HL-60 (cell line): ENCODE data around the gene ANKAR.
A peak's percentile ranks its signal among the peaks of the same experiment; 100 is the strongest.
"Not testable (repeated sequence)": the region's sequence is repeated elsewhere in the genome, so short reads cannot be mapped to it uniquely, and the experiment has no call there.

Experiments used
- DNase-seq, 2 experiments: peaks; one replicate each; pipeline ENCODE4 v3.0.0-alpha.2; 2010 to 2020; ENCODE audit warnings: low read depth in 1 of 2, low spot score in 1 of 2
- H3K27ac ChIP-seq: fragments of 250-450 bp; sonication (Bioruptor Pico); replicated peaks from 2 replicates; pipeline ENCODE4 v1.5.1; 2020; ENCODE audit warnings: mild to moderate bottlenecking, moderate library complexity
- H3K27me3 ChIP-seq: fragments of 250-450 bp; sonication (Bioruptor Pico); 2 replicates; pipeline ENCODE4 v1.5.1; 2021; ENCODE audit warnings: mild to moderate bottlenecking, moderate library complexity; ENCODE audit not compliant: insufficient read depth, poor library complexity, severe bottlenecking
- H3K4me3 ChIP-seq: replicated peaks from 2 replicates; pipeline ENCODE4 v1.5.1; 2011; ENCODE audit warnings: mild to moderate bottlenecking, control low read depth, low read length; ENCODE audit not compliant: insufficient read depth
- CTCF ChIP-seq: IDR thresholded peaks from one replicate; pipeline ENCODE4 v1.5.1; 2011; ENCODE audit warnings: low read length, control low read depth, inconsistent platforms; ENCODE audit not compliant: insufficient read depth
- GABPA ChIP-seq: IDR thresholded peaks from 2 replicates; pipeline ENCODE4 v1.6.1; 2012; ENCODE audit warnings: low read depth
- POLR2AphosphoS5 ChIP-seq: IDR thresholded peaks from 2 replicates; pipeline ENCODE4 v1.6.1; 2012; ENCODE audit warnings: low read depth
- REST ChIP-seq: IDR thresholded peaks from 2 replicates; pipeline ENCODE4 v1.6.1; 2012; ENCODE audit warnings: low read depth; ENCODE audit not compliant: insufficient replicate concordance
- SPI1 ChIP-seq: IDR thresholded peaks from 2 replicates; pipeline ENCODE4 v1.6.1; 2012; ENCODE audit warnings: low read depth, mild to moderate bottlenecking, borderline replicate concordance

Gene ANKAR

GRCh38 chr2:189661957-189662321 lies 12.5 kb upstream of the ANKAR start:
- Histone ChIP-seq H3K27me3 (no peaks in the 10 kb centered on the region), H3K4me3 (peak overlapping the region; percentile 94), H3K27ac (peak overlapping the region; percentile 76)
- TF ChIP-seq GABPA (no peak), SPI1 (no peak), CTCF (no peak)
- no peak for DNase-seq

GRCh38 chr2:189662669-189663226 lies 11.7 kb upstream of the ANKAR start:
- no peak for TF ChIP-seq SPI1
- TF ChIP-seq REST = no peak
- TF ChIP-seq CTCF = no peak
- TF ChIP-seq POLR2AphosphoS5 = no peak
- TF ChIP-seq GABPA = no peak
- peak overlapping the region; percentile 94; the same call in 1 of the 2 replicates for H3K4me3 ChIP-seq
- no peak overlapping the region for H3K27ac ChIP-seq
- no peaks in the 10 kb centered on the region for H3K27me3 ChIP-seq
- DNase-seq = no peak

- not testable (repeated sequence) for H3K27me3 ChIP-seq, H3K27ac ChIP-seq, DNase-seq, H3K4me3 ChIP-seq
Measured at GRCh38 chr2:189663319-189663718, 11.2 kb upstream of the ANKAR start.

GRCh38 chr2:189669913-189670312 lies 4.6 kb upstream of the ANKAR start:
- no peak for DNase-seq

More at GRCh38 chr2:189669913-189670312, 4.6 kb upstream of the ANKAR start:
- TF ChIP-seq POLR2AphosphoS5 (no peak), SPI1 (no peak), CTCF (no peak)
- H3K4me3 ChIP-seq = no peak overlapping the region
- no peak overlapping the region for H3K27ac ChIP-seq
- no peaks in the 10 kb centered on the region for H3K27me3 ChIP-seq
